Activated CD4-positive, CD25-positive, alpha-beta regulatory T cell (primary cell): ENCODE measurements around the gene LDLRAD4.

Experiments
- DNase-seq, 4 experiments: peaks; one replicate each; lab custom pipeline; 2025; lab: John Stamatoyannopoulos, UW

Gene LDLRAD4

DNA sequence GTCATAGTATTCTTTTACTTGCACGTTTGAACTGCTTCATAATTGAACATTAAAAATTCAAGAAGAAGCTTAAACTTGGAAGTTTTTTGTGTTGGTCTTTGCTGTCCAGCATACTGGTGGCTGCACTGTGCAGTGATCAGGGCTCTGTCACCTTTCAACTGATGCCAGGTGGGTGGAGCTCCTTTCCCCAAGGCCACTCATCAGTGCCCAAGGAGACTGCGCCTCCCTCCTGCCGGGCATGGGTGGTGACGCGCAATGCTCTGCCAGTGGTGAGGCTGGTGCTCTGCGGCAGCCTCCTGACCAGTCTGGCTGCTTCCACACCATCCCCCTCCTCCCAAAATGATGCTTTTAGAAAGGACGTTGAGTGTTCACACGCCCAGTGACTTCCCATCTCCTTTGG, 16.0 kb upstream of the LDLRAD4 start:
- DNase-seq = no peak

DNA sequence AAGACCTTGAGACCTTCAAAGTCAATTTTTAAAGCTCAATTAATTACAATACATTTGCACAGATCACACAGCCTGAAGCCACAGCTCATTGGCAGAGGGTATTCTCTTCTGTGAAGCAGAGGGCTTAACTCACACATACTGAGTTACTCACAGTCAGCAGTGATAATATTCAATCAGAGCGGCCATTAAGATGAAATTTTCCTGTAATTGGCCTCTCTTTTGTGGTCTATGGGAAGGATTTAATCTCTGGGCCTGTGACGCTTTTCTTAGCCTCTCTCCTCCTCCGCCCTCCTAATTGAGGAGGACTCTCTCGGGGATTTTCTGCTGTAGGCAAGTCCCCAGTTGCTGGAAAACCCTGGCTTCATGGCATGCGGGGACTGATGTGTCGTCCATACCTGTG, 12.3 kb upstream of the LDLRAD4 start:
- no peak for DNase-seq

- DNase-seq = no peak
Observed at GRCh38 chr18:13207294-13207693, 11.3 kb upstream of the LDLRAD4 start.

DNA sequence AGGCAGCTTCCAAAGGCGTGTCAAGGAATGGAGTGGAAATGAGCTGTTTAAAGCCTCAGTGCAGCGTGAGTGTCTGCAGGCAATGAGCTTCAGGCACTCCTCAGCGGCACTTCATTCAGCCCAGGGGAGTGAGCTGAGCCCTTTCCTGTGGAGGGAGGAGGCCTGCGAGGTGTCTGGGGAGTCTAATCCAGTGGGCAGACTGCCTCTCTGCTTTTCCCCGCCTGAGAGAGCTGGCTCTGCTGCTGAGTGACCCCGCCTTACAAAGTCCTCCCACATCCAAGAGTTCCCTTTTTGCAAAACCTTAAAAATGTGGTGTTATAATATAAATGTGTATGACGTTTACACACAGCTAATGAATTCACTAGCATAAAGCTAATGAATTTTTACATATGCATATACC, 7.0 kb upstream of the LDLRAD4 start:
- no peak for DNase-seq

DNA sequence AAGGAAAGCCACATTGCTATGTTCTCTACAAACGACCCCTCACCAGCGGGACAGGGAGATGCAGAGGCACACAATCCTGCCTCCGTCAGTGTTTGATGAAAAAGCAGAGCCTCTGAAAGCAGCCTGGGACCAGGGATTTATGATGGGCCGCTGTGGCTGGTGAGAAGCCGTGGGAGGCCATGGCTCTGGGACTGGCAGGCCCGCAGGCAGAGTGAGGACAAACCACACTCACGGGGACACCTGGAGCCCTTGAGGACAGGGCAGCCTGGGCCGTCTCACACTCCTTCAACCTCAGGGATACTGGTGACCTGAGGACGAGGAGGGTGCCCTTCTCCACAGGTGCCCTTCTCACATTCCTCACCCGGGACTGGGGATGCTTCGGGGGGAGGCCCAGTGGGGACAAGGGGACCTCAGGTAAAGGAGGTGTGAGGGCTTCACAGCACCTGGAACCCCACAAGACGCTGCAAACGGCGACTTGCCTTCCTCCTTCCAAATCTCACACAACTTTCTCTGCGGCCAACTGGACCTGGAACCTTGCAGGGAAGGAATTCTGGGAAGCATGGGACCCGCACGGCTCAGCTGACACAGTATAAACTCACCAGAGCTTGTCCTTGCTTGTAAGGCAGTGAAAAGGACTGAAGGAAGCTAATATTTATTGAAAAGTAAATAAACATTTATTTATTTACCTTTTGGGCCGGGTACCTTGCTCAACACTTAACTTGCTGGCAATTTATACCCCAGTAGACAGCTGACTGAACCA, 5.3 kb upstream of the LDLRAD4 start:
- no peak for DNase-seq

GRCh38 chr18:13214609-13215008, 4.0 kb upstream of the LDLRAD4 start:
- DNase-seq = no peak

DNA sequence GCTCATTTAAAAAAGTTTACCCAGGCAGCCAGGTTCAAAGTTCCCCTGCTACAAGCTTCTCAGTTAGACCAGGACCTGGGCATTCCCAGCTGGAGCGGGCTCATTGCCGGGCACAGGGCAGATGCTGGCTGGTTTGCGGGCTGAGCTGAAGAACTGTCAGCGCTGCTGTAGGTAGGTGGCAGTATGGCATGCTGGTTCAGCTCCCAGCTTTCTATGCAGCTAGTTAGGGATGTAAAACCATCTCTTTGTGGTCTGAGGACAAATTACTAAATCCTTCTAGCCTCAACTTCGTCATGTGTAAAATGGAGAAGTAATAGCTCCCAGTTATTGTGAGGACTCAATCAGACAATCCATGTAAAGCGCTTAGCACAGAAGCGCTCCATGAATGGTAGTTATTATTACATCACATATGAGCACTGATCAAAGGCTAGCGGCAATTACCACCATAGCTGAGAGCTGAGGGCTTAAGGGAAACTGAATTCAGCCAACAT, 2.4 kb upstream of the LDLRAD4 start:
- peak; percentile 8 to 24 (median 21) for DNase-seq

GRCh38 chr18:13216711-13217465, 1.7 kb upstream of the LDLRAD4 start:
- DNase-seq = peak in 3 of 4 experiments; percentile 19 to 38 (median 38)

DNA sequence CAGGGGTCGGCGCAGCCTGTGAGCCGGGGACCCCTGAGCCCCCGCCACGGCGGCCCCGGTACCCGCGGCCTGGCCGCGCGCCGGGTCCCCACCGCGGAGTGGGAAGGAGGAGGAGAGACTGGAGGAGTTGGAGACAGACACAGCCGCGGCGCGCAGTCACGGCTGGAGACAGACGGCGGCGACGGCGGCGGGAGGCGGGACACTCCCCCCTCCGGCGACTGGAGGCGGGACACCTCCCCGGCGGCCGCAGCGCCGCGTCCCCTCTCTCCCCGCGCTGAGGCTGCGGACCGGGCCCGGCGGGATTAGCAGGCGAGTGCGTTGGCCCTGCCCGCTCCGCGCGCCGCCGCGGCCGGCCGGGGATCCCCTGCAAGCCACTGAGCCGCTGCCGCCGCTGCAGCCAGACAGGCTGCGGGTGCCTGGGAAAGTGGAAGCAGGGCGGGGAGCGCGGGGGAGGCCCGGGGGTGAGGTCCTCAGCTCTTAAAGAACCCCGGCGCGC, 1.0 kb upstream of the LDLRAD4 start:
- DNase-seq = peak; percentile 19 to 51 (median 38)

- DNase-seq = no peak
Observed at GRCh38 chr18:13217971-13218367, 591 bp upstream of the LDLRAD4 start.

DNA sequence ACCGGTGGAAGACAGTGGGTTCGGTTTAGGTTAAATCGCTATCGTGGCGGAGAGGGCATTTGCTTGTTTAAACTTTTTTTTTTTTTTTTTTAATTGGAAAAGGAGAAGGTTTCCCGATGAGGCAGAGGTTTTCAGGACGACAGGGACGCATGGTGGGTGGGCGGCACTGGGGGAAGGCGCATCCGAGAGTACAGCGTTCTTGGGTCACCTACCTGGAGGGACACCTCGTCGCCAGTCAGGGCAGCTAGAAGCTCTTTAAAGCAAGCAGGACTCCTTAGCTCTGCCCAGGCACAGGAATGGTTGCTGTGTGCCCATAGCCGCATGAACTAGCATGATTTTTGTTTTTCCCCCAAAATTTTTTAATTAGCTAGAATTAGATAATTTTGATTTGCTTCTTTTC, 437 bp downstream of the LDLRAD4 start:
- no peak for DNase-seq

DNA sequence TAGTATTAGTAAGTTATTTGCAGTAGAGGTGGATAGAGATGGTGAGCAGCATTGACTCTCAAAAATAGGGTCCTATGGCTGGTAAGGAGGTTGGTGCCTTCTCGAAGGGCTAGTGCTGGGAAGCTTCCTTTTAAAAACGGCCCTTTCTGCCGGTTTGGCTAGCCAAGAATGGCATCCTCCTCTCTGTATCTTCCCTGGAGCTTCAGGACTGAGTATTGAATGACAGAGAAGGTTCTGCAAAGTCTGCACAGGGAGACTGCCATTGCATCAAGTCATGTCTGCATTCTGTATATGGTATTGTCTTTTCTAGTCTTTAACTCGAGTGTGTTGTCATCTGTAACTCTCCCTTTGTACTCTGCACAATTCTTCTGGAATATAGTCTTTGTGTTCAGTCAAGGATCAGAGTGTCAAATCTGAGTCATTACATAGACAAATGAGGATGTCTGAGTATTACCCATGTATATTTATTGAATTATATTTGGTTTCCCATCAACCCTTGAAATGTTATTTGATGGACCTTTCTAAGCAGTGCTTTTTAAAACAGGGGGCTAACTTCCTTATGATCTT, 1.1 kb downstream of the LDLRAD4 start:
- no peak for DNase-seq

DNA sequence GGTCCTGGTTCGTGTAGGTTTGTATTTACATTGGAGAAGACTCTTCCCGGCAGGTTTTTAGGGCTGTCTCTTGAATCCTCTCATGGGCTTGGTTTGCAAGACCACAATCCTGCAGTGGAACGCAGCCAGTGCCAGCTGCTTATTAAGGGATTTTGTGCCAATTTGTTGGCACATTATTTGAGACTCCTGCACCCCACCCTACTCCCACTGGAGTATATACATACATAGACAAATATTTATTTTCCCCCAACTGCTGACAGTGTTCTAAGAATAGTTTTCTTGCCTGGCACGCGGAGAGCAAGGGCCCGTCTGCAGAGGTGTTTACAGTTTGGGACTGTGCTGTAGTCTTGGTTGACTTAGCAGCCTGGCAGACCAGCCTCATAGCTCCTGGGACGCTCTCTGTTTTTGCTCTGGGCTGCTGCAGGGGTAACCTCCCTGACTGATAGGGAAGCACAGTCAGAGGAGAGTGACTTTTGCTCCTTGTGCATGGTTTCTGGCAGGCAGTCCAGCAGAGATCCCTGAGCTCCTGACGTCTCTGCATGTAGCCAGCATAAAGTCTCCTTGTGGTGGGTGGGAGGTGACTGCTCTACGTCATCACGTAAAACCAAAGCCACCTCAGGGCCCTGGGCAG, 1.9 kb downstream of the LDLRAD4 start:
- no peak for DNase-seq

GRCh38 chr18:13221869-13222855, 3.6 kb downstream of the LDLRAD4 start:
- DNase-seq = no peak

- no peak for DNase-seq
Observed at GRCh38 chr18:13222856-13223281, 4.3 kb downstream of the LDLRAD4 start.

- DNase-seq = no peak
Observed at GRCh38 chr18:13223311-13224143, 5.0 kb downstream of the LDLRAD4 start.

DNA sequence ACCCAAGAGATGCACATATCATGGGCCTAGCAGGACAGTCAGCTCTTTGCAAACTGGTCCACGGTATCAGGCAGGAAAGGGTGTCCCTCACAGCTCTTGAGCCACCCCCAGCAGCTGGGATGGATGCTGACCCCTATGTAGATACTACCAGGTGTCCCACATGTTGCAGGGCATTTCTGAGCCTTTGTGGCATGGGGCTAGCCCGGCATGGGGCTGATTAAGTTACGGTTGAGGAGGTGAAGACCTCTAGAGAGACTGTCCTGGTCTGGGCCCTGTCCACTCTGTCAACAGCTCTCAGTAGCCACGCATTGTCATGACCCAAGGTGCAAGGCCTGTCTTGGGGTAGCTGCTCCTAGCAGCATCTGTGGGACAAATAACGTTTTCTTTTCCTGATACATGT, 6.7 kb downstream of the LDLRAD4 start:
- no peak for DNase-seq

DNA sequence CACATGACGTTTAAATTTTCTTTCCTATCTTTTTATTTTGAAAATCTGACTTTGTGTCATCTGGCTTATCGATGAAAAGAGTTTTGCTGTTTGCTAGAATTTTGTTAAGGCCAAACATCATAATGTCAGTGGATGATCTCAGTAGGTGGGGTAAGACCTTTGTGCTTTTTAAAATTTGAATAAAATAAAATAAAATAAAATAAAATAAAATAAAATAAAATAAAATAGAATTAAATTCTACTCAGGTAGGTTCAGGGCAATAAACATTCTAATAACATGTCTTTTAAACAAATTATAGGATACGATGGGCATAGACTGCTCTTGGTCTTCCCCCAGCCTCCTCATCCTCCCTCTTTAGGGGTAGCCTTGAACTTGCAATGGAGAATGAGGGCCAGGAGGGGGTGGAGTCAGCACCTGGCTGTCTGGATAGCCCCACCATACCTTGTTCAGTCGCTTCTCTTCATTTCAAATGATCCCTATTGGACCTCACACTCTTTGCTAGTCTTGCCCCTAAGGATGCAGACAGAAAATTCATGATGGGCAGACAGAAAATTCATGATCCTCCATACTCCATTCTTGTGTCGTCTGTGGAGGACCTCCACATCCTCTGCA, 8.1 kb downstream of the LDLRAD4 start:
- no peak for DNase-seq

- DNase-seq = no peak
Observed at GRCh38 chr18:13227910-13228309, 9.3 kb downstream of the LDLRAD4 start.
